ENCODE results near the gene EFHC1. TPM values are rescaled to one million over a fixed set of nuclear protein-coding genes. Genes with fewer than 3 reads are reported as not detected.

Gene EFHC1
- total RNA-seq, 1 experiment from 2014 or later: 24.6 TPM

- Histone ChIP-seq H3K4me3 (ENCODE audit: low read depth in 2 of 2, low read length in 2 of 2) (no peak overlapping the region), H3K9me3 (ENCODE audit: control insufficient read depth, insufficient read depth, low read depth, low read length) (no peaks in the 10 kb centered on the region), H3K4me1 (ENCODE audit: control insufficient read depth, insufficient read depth, low read length) (peaks cover 40% of the 10 kb centered on the region), H3K36me3 (ENCODE audit: control insufficient read depth, insufficient read depth, low read length) (peaks cover 7% of the 10 kb centered on the region), H3K27ac (ENCODE audit: low read length) (peak overlapping the region; percentile 44; the same call in 1 of the 2 replicates), H3K27me3 (ENCODE audit: control insufficient read depth, insufficient read depth, low read length) (no peaks in the 10 kb centered on the region)
- TF ChIP-seq SIN3A (IDR thresholded peaks at IDR 0.05; ENCODE audit: borderline replicate concordance, insufficient read depth, low read depth, low read length) (no peak), REST (IDR thresholded peaks at IDR 0.05; ENCODE audit: insufficient read depth in 1 of 2, low read depth in 2 of 2, low read length in 1 of 2) (no peak), TCF7L2 (IDR thresholded peaks at IDR 0.05; ENCODE audit: low read depth, low read length) (no peak), CTCF (IDR thresholded peaks at IDR 0.05) (no peak), POLR2AphosphoS5 (IDR thresholded peaks at IDR 0.05; ENCODE audit: low read depth, low read length) (no peak)
- CTCF ChIA-PET: no interaction called here
- POLR2A ChIA-PET: no interaction called here
- in situ Hi-C loops (cut with HindIII; ENCODE audit: low pct_unique_long_range_greater_than_20kb, low sequenced_read_pairs): no loop called here
- no TSS peak for BruUV-seq (replicated peaks)
- no peak for ATAC-seq
- no peak for DNase-seq (ENCODE audit: low read depth, low spot score)
- intact Hi-C loops (cut with micrococcal nuclease; ENCODE audit: unreplicated experiment): no loop called here
Observed at GRCh38 chr6:52513464-52513863, 93.3 kb downstream of the EFHC1 start.

GRCh38 chr6:52513896-52514295, 93.8 kb downstream of the EFHC1 start:
- ATAC-seq (no peak), DNase-seq (ENCODE audit: low read depth, low spot score) (no peak)
- intact Hi-C loops (cut with micrococcal nuclease; ENCODE audit: unreplicated experiment) (no loop called here), in situ Hi-C loops (cut with HindIII; ENCODE audit: low pct_unique_long_range_greater_than_20kb, low sequenced_read_pairs) (no loop called here)
- Histone ChIP-seq H3K9me3 (ENCODE audit: control insufficient read depth, insufficient read depth, low read depth, low read length) (no peaks in the 10 kb centered on the region), H3K4me3 (ENCODE audit: low read depth in 2 of 2, low read length in 2 of 2) (no peak overlapping the region), H3K27ac (ENCODE audit: low read length) (peak overlapping the region; percentile 24; the same call in 1 of the 2 replicates), H3K36me3 (ENCODE audit: control insufficient read depth, insufficient read depth, low read length) (peaks cover 7% of the 10 kb centered on the region), H3K27me3 (ENCODE audit: control insufficient read depth, insufficient read depth, low read length) (no peaks in the 10 kb centered on the region), H3K4me1 (ENCODE audit: control insufficient read depth, insufficient read depth, low read length) (peaks cover 45% of the 10 kb centered on the region)
- CTCF ChIA-PET: no interaction called here
- POLR2A ChIA-PET: interaction anchor here (0.6 kb wide), 1 partner anchor 90 kb away, joined by 3 read pairs; no protein-coding TSS in a partner anchor
- TF ChIP-seq POLR2AphosphoS5 (IDR thresholded peaks at IDR 0.05; ENCODE audit: low read depth, low read length) (no peak), CTCF (IDR thresholded peaks at IDR 0.05) (no peak), SIN3A (IDR thresholded peaks at IDR 0.05; ENCODE audit: borderline replicate concordance, insufficient read depth, low read depth, low read length) (no peak), REST (IDR thresholded peaks at IDR 0.05; ENCODE audit: insufficient read depth in 1 of 2, low read depth in 2 of 2, low read length in 1 of 2) (no peak)
- no TSS peak for BruUV-seq (replicated peaks)

Measured in Panc1 (cell line).